Progenitor cell of endocrine pancreas (in vitro differentiated cells): ENCODE results near the gene LAMA5. TPM values are rescaled to one million over a fixed set of nuclear protein-coding genes. Genes with fewer than 3 reads are reported as not detected.

ENCODE experiments used
- DNase-seq: peaks from one replicate; pipeline ENCODE4 v3.0.0; 2021; ENCODE audit warnings: low spot score; ENCODE audit not compliant: unreplicated experiment
- H3K27ac Mint-ChIP-seq: 2 replicates; pipeline ENCODE4 v1.8.0; 2021; ENCODE audit warnings: mild to moderate bottlenecking, moderate library complexity, mixed read lengths
- H3K27me3 Mint-ChIP-seq: 2 replicates; pipeline ENCODE4 v1.8.0; 2021; ENCODE audit warnings: mixed read lengths
- H3K36me3 Mint-ChIP-seq: 2 replicates; pipeline ENCODE4 v1.8.0; 2022; ENCODE audit warnings: mixed read lengths; ENCODE audit not compliant: insufficient read depth
- H3K4me1 Mint-ChIP-seq: 2 replicates; pipeline ENCODE4 v1.8.0; 2021; ENCODE audit warnings: low read depth, mixed read lengths
- H3K4me3 Mint-ChIP-seq: 2 replicates; pipeline ENCODE4 v1.8.0; 2021; ENCODE audit warnings: low read depth, mild to moderate bottlenecking, moderate library complexity, mixed read lengths
- H3K9me3 Mint-ChIP-seq: 2 replicates; pipeline ENCODE4 v1.8.0; 2021; ENCODE audit warnings: low read depth, mixed read lengths
- CTCF ChIP-seq: fragments of 200-600 bp; sonication (generic); IDR thresholded peaks from one replicate; pipeline ENCODE4 v1.5.0; 2021; ENCODE audit warnings: antibody characterized with exemption, mild to moderate bottlenecking; ENCODE audit not compliant: unreplicated experiment
- total RNA-seq: library from RNA; stranded (reverse); gene quantifications from 2 replicates; pipeline ENCODE4 v1.2.1, GENCODE V29; 2021

Gene LAMA5
- total RNA-seq, 1 donor from 2014 or later: 252 TPM

- H3K27ac Mint-ChIP-seq: no peak overlapping the region
- TF ChIP-seq CTCF: no peak
- no peak for DNase-seq
- H3K27me3 Mint-ChIP-seq: peaks cover 7% of the 10 kb centered on the region
- H3K9me3 Mint-ChIP-seq: no peaks in the 10 kb centered on the region
- peaks cover 4% of the 10 kb centered on the region for H3K36me3 Mint-ChIP-seq
- H3K4me3 Mint-ChIP-seq: no peak overlapping the region
- H3K4me1 Mint-ChIP-seq: peaks cover 11% of the 10 kb centered on the region
Observed at GRCh38 chr20:62404761-62405107, 37.6 kb upstream of the LAMA5 start.

- Mint-ChIP-seq H3K27me3 (peaks cover 3% of the 10 kb centered on the region), H3K9me3 (no peaks in the 10 kb centered on the region), H3K4me1 (peaks cover 11% of the 10 kb centered on the region), H3K4me3 (peak overlapping the region; percentile 26), H3K36me3 (peaks cover 5% of the 10 kb centered on the region), H3K27ac (peak overlapping the region; percentile 59)
- DNase-seq: no peak
- TF ChIP-seq CTCF: no peak
Observed at GRCh38 chr20:62404112-62404665, 37.1 kb upstream of the LAMA5 start.

DNA sequence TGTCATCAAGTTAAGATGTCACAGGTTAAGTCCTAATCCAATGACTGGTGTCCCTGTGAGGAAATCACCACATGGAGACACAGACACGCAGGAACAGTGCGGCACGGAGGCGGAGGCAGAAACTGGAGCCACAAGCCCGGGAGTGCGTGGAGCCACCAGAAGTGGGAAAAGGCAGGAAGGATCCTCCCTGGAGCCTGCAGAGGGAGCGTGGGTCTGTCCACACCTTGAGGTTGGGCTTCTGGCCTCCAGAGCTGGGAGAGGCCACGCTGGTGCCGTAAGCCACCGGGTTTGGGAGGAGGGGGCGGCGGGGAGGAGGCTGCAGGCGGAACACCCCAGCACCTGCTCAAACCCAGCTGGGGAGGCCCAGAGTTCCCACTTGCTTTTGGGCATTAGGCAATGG is 36.2 kb upstream of the LAMA5 start:
- no peak overlapping the region for H3K27ac Mint-ChIP-seq
- TF ChIP-seq CTCF: no peak
- H3K9me3 Mint-ChIP-seq: no peaks in the 10 kb centered on the region
- no peaks in the 10 kb centered on the region for H3K27me3 Mint-ChIP-seq
- H3K4me3 Mint-ChIP-seq: peak overlapping the region; percentile 21
- H3K36me3 Mint-ChIP-seq: peaks cover 5% of the 10 kb centered on the region
- H3K4me1 Mint-ChIP-seq: peaks cover 11% of the 10 kb centered on the region
- no peak for DNase-seq

DNA sequence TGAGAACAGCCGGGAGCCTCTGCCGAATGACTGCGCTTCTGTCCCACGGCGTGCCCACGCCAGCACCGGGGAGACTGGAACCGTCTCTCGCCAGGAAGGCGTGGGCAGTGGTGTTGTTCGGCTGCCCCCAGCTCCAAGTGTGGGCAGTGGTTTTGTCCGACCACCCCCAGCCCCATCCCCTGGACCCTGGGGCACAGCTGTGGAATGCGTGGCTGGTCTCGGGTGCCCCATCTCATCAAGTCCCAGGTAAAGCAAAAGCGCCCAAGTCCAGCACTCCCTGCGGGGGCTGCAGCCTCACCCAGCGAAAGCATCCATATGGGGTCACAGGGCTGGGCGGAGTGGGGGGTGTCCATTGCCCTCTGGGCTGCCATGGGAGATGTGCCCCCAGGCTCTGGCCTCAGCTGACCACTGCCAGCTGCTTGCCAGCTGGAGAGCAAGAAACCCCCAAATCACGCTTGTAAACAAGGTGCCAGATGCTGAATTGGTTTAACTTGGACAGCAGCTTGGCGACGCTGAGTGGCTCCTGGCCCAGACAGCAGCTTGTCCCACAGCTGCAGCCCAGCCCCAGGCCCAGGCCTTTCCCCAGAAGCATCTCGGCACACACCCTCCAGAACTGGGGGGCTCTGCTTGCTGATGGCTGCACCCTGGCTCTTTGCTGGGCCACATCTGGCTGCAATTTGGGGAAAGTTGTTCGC is 35.5 kb upstream of the LAMA5 start:
- Mint-ChIP-seq H3K36me3 (peaks cover 5% of the 10 kb centered on the region), H3K4me3 (no peak overlapping the region), H3K9me3 (no peaks in the 10 kb centered on the region), H3K27me3 (no peaks in the 10 kb centered on the region), H3K27ac (no peak overlapping the region), H3K4me1 (peaks cover 11% of the 10 kb centered on the region)
- DNase-seq: no peak
- no peak for TF ChIP-seq CTCF

DNA sequence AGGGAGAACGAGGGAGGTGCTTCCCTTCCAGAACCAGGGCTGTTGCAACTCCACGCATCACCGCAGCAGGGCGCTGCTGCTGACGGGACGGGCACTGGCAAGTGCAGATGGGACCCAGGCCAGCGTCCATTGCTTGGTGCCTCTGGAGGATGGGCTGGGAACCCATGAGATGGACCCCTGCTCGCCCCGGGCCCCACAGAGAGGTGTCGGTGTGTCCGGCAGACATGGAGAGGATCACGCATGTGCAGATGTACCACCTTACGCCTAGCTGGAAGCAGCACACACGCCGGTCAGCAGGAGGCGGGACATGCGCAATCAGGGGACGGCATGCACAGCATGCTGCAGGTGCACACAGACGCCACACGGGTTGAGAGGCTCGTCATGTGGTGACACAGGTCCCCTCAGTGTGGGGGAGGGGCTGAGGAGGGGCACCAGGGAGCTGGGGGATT is 34.2 kb upstream of the LAMA5 start:
- H3K27ac Mint-ChIP-seq: no peak overlapping the region

More for the DNA sequence above, 34.2 kb upstream of the LAMA5 start:
- Mint-ChIP-seq H3K9me3 (no peaks in the 10 kb centered on the region), H3K4me1 (peaks cover 11% of the 10 kb centered on the region), H3K36me3 (peaks cover 5% of the 10 kb centered on the region), H3K27me3 (no peaks in the 10 kb centered on the region), H3K4me3 (no peak overlapping the region)
- DNase-seq: no peak
- peak; percentile 39 for TF ChIP-seq CTCF
